HFFc6 (cell line): ENCODE results near the gene LCE3A. TPM values are rescaled to one million over a fixed set of nuclear protein-coding genes. Genes with fewer than 3 reads are reported as not detected.

Experiments
- DNase-seq: peaks from one replicate; pipeline ENCODE4 v3.0.0-alpha.2; 2018
- H3K27ac Mint-ChIP-seq: 2 replicates; pipeline ENCODE4 v1.8.0; 2020; ENCODE audit warnings: mild to moderate bottlenecking, mixed read lengths
- H3K27me3 Mint-ChIP-seq: 2 replicates; pipeline ENCODE4 v1.8.0; 2021; ENCODE audit warnings: mild to moderate bottlenecking, moderate library complexity, mixed read lengths; ENCODE audit not compliant: insufficient read depth
- H3K36me3 Mint-ChIP-seq: 2 replicates; pipeline ENCODE4 v1.8.0; 2021; ENCODE audit warnings: low read depth, mixed read lengths
- H3K4me1 Mint-ChIP-seq: 2 replicates; pipeline ENCODE4 v1.8.0; 2020; ENCODE audit warnings: low read depth, mixed read lengths
- H3K4me3 Mint-ChIP-seq: 2 replicates; pipeline ENCODE4 v1.8.0; 2020; ENCODE audit warnings: mild to moderate bottlenecking, moderate library complexity, mixed read lengths
- H3K9me3 Mint-ChIP-seq: 2 replicates; pipeline ENCODE4 v1.8.0; 2020; ENCODE audit warnings: mild to moderate bottlenecking, mixed read lengths
- total RNA-seq, 6 experiments: library from RNA; stranded (reverse); fragmentation: NEBNext Ultra II Directional; extraction: Animal tissue kit (Norgen Biotek cat#: 25700); gene quantifications; 2 replicates in 1 of 6; 3 replicates in 5 of 6; pipeline ENCODE4 v1.2.3, GENCODE V29; 2021
- TF ChIP-seq, protein P1 (sequence below): fragments of 200-600 bp; sonication (generic); IDR thresholded peaks from 2 replicates; pipeline ENCODE4 v1.5.0; 2021; ENCODE audit warnings: antibody characterized with exemption, mild to moderate bottlenecking

The LCE3A gene
- total RNA-seq, 6 experiments from 2014 or later = not detected

- Mint-ChIP-seq H3K27ac (no peak overlapping the region), H3K4me1 (no peaks in the 10 kb centered on the region), H3K27me3 (no peaks in the 10 kb centered on the region), H3K9me3 (peaks cover 5% of the 10 kb centered on the region), H3K4me3 (no peak overlapping the region), H3K36me3 (no peaks in the 10 kb centered on the region)
- TF ChIP-seq, protein P1, sequence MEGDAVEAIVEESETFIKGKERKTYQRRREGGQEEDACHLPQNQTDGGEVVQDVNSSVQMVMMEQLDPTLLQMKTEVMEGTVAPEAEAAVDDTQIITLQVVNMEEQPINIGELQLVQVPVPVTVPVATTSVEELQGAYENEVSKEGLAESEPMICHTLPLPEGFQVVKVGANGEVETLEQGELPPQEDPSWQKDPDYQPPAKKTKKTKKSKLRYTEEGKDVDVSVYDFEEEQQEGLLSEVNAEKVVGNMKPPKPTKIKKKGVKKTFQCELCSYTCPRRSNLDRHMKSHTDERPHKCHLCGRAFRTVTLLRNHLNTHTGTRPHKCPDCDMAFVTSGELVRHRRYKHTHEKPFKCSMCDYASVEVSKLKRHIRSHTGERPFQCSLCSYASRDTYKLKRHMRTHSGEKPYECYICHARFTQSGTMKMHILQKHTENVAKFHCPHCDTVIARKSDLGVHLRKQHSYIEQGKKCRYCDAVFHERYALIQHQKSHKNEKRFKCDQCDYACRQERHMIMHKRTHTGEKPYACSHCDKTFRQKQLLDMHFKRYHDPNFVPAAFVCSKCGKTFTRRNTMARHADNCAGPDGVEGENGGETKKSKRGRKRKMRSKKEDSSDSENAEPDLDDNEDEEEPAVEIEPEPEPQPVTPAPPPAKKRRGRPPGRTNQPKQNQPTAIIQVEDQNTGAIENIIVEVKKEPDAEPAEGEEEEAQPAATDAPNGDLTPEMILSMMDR = no peak
- DNase-seq = no peak
Observed at GRCh38 chr1:152577168-152577567, 45.7 kb downstream of the LCE3A start.

Other genes starting within 250 kb of the LCE3A start
- gene CRNN, start 208.8 kb downstream of the LCE3A start, total RNA-seq = not detected
- gene LCE5A, start 112.3 kb downstream of the LCE3A start, total RNA-seq = not detected
- gene CRCT1, start 108.6 kb downstream of the LCE3A start, total RNA-seq = not detected
- gene LCE3E, start 56.3 kb downstream of the LCE3A start, total RNA-seq = not detected
- not detected for gene LCE3D, start 42.6 kb downstream of the LCE3A start, total RNA-seq
- not detected for gene LCE3C, start 22.9 kb downstream of the LCE3A start, total RNA-seq
- gene LCE3B, start 9.3 kb downstream of the LCE3A start, total RNA-seq = not detected
- gene LCE2D, start 40.3 kb upstream of the LCE3A start, total RNA-seq = not detected
- gene LCE2C, start 52.2 kb upstream of the LCE3A start, total RNA-seq = not detected
- gene LCE2B, start 63.0 kb upstream of the LCE3A start, total RNA-seq = not detected
- gene LCE2A, start 75.2 kb upstream of the LCE3A start, total RNA-seq = 10 to 100 TPM in 2 of 6 experiments, 1 to 10 TPM in 4; 2.1 to 21.0 (median 3.2) TPM
- gene LCE4A, start 85.1 kb upstream of the LCE3A start, total RNA-seq = under 1 TPM in 1 of 6 experiments, not detected in 5; 0.31 TPM
- not detected for gene KPRP, start 134.9 kb upstream of the LCE3A start, total RNA-seq
- not detected for gene LCE1F, start 152.0 kb upstream of the LCE3A start, total RNA-seq
- not detected for gene LCE1E, start 163.2 kb upstream of the LCE3A start, total RNA-seq
- gene LCE1D, start 173.6 kb upstream of the LCE3A start, total RNA-seq = not detected
- gene LCE1C, start 183.5 kb upstream of the LCE3A start, total RNA-seq = not detected
- not detected for gene LCE1B, start 188.9 kb upstream of the LCE3A start, total RNA-seq
- not detected for gene LCE1A, start 204.4 kb upstream of the LCE3A start, total RNA-seq
- gene LCE6A, start 219.8 kb upstream of the LCE3A start, total RNA-seq = not detected
- gene LCE7A, start 236.9 kb upstream of the LCE3A start, total RNA-seq = not detected